SU-DHL-6 (cell line): ENCODE measurements around the gene MRPS22.

Experiments
- H2AFZ ChIP-seq: fragments of 200-600 bp; sonication (generic); 2 replicates; pipeline ENCODE4 v1.6.1; 2014; ENCODE audit warnings: low read depth, mild to moderate bottlenecking, moderate library complexity, mixed read lengths, antibody characterized with exemption, low read length; ENCODE audit not compliant: severe bottlenecking
- H3F3A ChIP-seq: fragments of 200-600 bp; shearing (Covaris generic); 2 replicates; pipeline ENCODE4 v1.6.0; 2016; ENCODE audit warnings: antibody characterized with exemption, mild to moderate bottlenecking; ENCODE audit not compliant: insufficient read depth
- H3K27ac ChIP-seq: fragments of 200-600 bp; sonication (generic); 2 replicates; pipeline ENCODE4 v1.5.1; 2016; ENCODE audit warnings: low read depth, mild to moderate bottlenecking, low read length, moderate library complexity, mixed read lengths
- H3K27me3 ChIP-seq: fragments of 200-600 bp; sonication (generic), shearing (Covaris generic); 2 replicates; pipeline ENCODE4 v1.6.0; 2014; ENCODE audit warnings: mild to moderate bottlenecking, low read length
- H3K36me3 ChIP-seq: fragments of 200-600 bp; sonication (generic); 2 replicates; pipeline ENCODE4 v1.6.1; 2014; ENCODE audit warnings: mild to moderate bottlenecking, low read length, mixed read lengths
- H3K4me2 ChIP-seq: fragments of 300-600, 200-600 bp; shearing (Covaris generic), sonication (generic); 2 replicates; pipeline ENCODE4 v1.6.0; 2014; ENCODE audit warnings: low read length, low read depth, mild to moderate bottlenecking; ENCODE audit not compliant: poor library complexity, severe bottlenecking
- H3K4me3 ChIP-seq: fragments of 200-600 bp; sonication (generic); 2 replicates; pipeline ENCODE4 v1.5.1; 2014; ENCODE audit warnings: antibody characterized with exemption, low read length, mild to moderate bottlenecking, mixed read lengths; ENCODE audit not compliant: insufficient read depth, poor library complexity, severe bottlenecking
- H3K79me2 ChIP-seq: fragments of 200-600 bp; sonication (generic); 2 replicates; pipeline ENCODE4 v1.6.1; 2014; ENCODE audit warnings: mild to moderate bottlenecking, low read length, moderate library complexity; ENCODE audit not compliant: insufficient read depth
- H3K9ac ChIP-seq: fragments of 200-600 bp; sonication (generic); 2 replicates; pipeline ENCODE4 v1.7.0; 2014; ENCODE audit warnings: mild to moderate bottlenecking, low read length
- H3K9me2 ChIP-seq: fragments of 200-600 bp; sonication (generic); replicated peaks from 2 replicates; pipeline ENCODE4 v1.6.1; 2014; ENCODE audit warnings: low read length; ENCODE audit not compliant: insufficient read depth
- H3K9me3 ChIP-seq: fragments of 200-600 bp; sonication (generic); 2 replicates; pipeline ENCODE4 v1.6.1; 2014; ENCODE audit warnings: low read length, mixed read lengths; ENCODE audit not compliant: insufficient read depth
- H4K20me1 ChIP-seq: fragments of 200-600 bp; sonication (generic); 2 replicates; pipeline ENCODE4 v1.6.1; 2014; ENCODE audit warnings: low read depth, mild to moderate bottlenecking, antibody characterized with exemption, low read length, moderate library complexity, mixed read lengths
- CTCF ChIP-seq: fragments of 200-600 bp; sonication (generic); IDR thresholded peaks from one replicate; pipeline ENCODE4 v1.5.1; 2017; ENCODE audit warnings: antibody characterized with exemption, mild to moderate bottlenecking, low read length, moderate library complexity; ENCODE audit not compliant: insufficient read depth, poor library complexity, severe bottlenecking
- EZH2phosphoT487 ChIP-seq: fragments of 200-600 bp; sonication (generic), shearing (Covaris generic); conservative IDR thresholded peaks from 2 replicates; pipeline ENCODE4 v1.6.1; 2018; ENCODE audit warnings: mild to moderate bottlenecking, antibody characterized with exemption, low read length, moderate library complexity, mixed read lengths

MRPS22 gene

GRCh38 chr3:139342054-139342453 lies 1.8 kb upstream of the MRPS22 start:
- TF ChIP-seq EZH2phosphoT487 (no peak), CTCF (no peak)
- Histone ChIP-seq H3K4me3 (no peak overlapping the region), H3K9ac (no peak overlapping the region), H4K20me1 (no peaks in the 10 kb centered on the region), H3F3A (no peaks in the 10 kb centered on the region), H3K79me2 (peaks cover 25% of the 10 kb centered on the region), H3K36me3 (no peaks in the 10 kb centered on the region), H2AFZ (no peak overlapping the region), H3K27ac (no peak overlapping the region), H3K4me2 (no peak overlapping the region), H3K27me3 (no peaks in the 10 kb centered on the region), H3K9me2 (no peaks in the 10 kb centered on the region), H3K9me3 (no peaks in the 10 kb centered on the region)

- Histone ChIP-seq H3K27me3 (no peaks in the 10 kb centered on the region), H3K79me2 (peaks cover 25% of the 10 kb centered on the region), H3K9ac (no peak overlapping the region), H3F3A (no peaks in the 10 kb centered on the region), H3K36me3 (0 out of 2 replicates have a peak, but pooled peaks cover 9% of the 10 kb centered on the region), H3K9me2 (no peaks in the 10 kb centered on the region), H3K4me2 (no peak overlapping the region), H3K27ac (no peak overlapping the region), H3K9me3 (no peaks in the 10 kb centered on the region), H2AFZ (no peak overlapping the region), H3K4me3 (no peak overlapping the region), H4K20me1 (no peaks in the 10 kb centered on the region)
- TF ChIP-seq CTCF, result no peak
- TF ChIP-seq EZH2phosphoT487, result no peak
Measured at GRCh38 chr3:139346771-139347170, 3.0 kb downstream of the MRPS22 start.

GRCh38 chr3:139353920-139354556 lies 10.2 kb downstream of the MRPS22 start:
- TF ChIP-seq EZH2phosphoT487 (no peak), CTCF (peak; percentile 43)

More at GRCh38 chr3:139353920-139354556, 10.2 kb downstream of the MRPS22 start:
- peaks cover 40% of the 10 kb centered on the region; the same call in 1 of the 2 replicates for H3K36me3 ChIP-seq
- H3K9ac ChIP-seq, result no peak overlapping the region
- H3K79me2 ChIP-seq, result no peaks in the 10 kb centered on the region
- no peaks in the 10 kb centered on the region for H3K27me3 ChIP-seq
- H2AFZ ChIP-seq, result no peak overlapping the region
- H3K27ac ChIP-seq, result no peak overlapping the region
- no peaks in the 10 kb centered on the region for H4K20me1 ChIP-seq
- no peak overlapping the region for H3K4me3 ChIP-seq
- no peaks in the 10 kb centered on the region for H3K9me3 ChIP-seq
- H3F3A ChIP-seq, result peaks cover 7% of the 10 kb centered on the region; the same call in 1 of the 2 replicates
- no peak overlapping the region for H3K4me2 ChIP-seq
- no peaks in the 10 kb centered on the region for H3K9me2 ChIP-seq
